Measurements from ENCODE around the gene TMPRSS11F.

Gene TMPRSS11F

GRCh38 chr4:68148800-68149685, 19.4 kb upstream of the TMPRSS11F start:
- Histone ChIP-seq H3K4me1 (ENCODE audit: insufficient read depth, low read length) (no peaks in the 10 kb centered on the region), H3K4me2 (ENCODE audit: insufficient read depth, low read length) (no peak overlapping the region), H3K27me3 (ENCODE audit: insufficient read depth, low read length, poor library complexity) (no peaks in the 10 kb centered on the region), H2AFZ (ENCODE audit: low read depth, low read length) (no peak overlapping the region), H3K9ac (ENCODE audit: low read depth, low read length) (no peak overlapping the region), H3K9me3 (ENCODE audit: insufficient read depth, low read length, severe bottlenecking) (no peaks in the 10 kb centered on the region), H3K4me3 (ENCODE audit: low read depth in 1 of 2, low read length in 2 of 2) (no peak overlapping the region), H3K36me3 (ENCODE audit: insufficient read depth, low read length) (no peaks in the 10 kb centered on the region), H3K79me2 (ENCODE audit: insufficient read depth, low read length) (no peaks in the 10 kb centered on the region), H3K27ac (ENCODE audit: low read length) (no peak overlapping the region), H4K20me1 (ENCODE audit: insufficient read depth, low read length) (no peaks in the 10 kb centered on the region)
- no peak for DNase-seq
- TF ChIP-seq CTCF (IDR thresholded peaks at IDR 0.05; ENCODE audit: borderline replicate concordance, extremely low read depth, low read length, poor library complexity, severe bottlenecking) = no peak
- no peak for TF ChIP-seq EZH2 (IDR thresholded peaks at IDR 0.05; ENCODE audit: borderline replicate concordance, low read depth, low read length, severe bottlenecking)
- no peak for ATAC-seq (ENCODE audit: insufficient read depth, low read depth)

GRCh38 chr4:68147079-68147478, 17.4 kb upstream of the TMPRSS11F start:
- no peak for ATAC-seq (ENCODE audit: insufficient read depth, low read depth)
- no peak for TF ChIP-seq EZH2 (IDR thresholded peaks at IDR 0.05; ENCODE audit: borderline replicate concordance, low read depth, low read length, severe bottlenecking)
- TF ChIP-seq CTCF (IDR thresholded peaks at IDR 0.05; ENCODE audit: borderline replicate concordance, extremely low read depth, low read length, poor library complexity, severe bottlenecking) = no peak
- Histone ChIP-seq H3K36me3 (ENCODE audit: insufficient read depth, low read length) (no peaks in the 10 kb centered on the region), H3K4me3 (ENCODE audit: low read depth in 1 of 2, low read length in 2 of 2) (no peak overlapping the region), H4K20me1 (ENCODE audit: insufficient read depth, low read length) (no peaks in the 10 kb centered on the region), H3K27ac (ENCODE audit: low read length) (no peak overlapping the region), H3K27me3 (ENCODE audit: insufficient read depth, low read length, poor library complexity) (no peaks in the 10 kb centered on the region), H3K79me2 (ENCODE audit: insufficient read depth, low read length) (no peaks in the 10 kb centered on the region), H3K9ac (ENCODE audit: low read depth, low read length) (no peak overlapping the region), H2AFZ (ENCODE audit: low read depth, low read length) (no peak overlapping the region), H3K4me2 (ENCODE audit: insufficient read depth, low read length) (no peak overlapping the region), H3K9me3 (ENCODE audit: insufficient read depth, low read length, severe bottlenecking) (no peaks in the 10 kb centered on the region), H3K4me1 (ENCODE audit: insufficient read depth, low read length) (no peaks in the 10 kb centered on the region)
- no peak for DNase-seq

GRCh38 chr4:68145261-68145660, 15.6 kb upstream of the TMPRSS11F start:
- H3K79me2 ChIP-seq (ENCODE audit: insufficient read depth, low read length) = no peaks in the 10 kb centered on the region
- H3K9me3 ChIP-seq (ENCODE audit: insufficient read depth, low read length, severe bottlenecking) = no peaks in the 10 kb centered on the region
- no peak overlapping the region for H3K9ac ChIP-seq (ENCODE audit: low read depth, low read length)
- DNase-seq = no peak
- no peak overlapping the region for H3K4me3 ChIP-seq (ENCODE audit: low read depth in 1 of 2, low read length in 2 of 2)
- no peak overlapping the region for H3K27ac ChIP-seq (ENCODE audit: low read length)
- H3K36me3 ChIP-seq (ENCODE audit: insufficient read depth, low read length) = no peaks in the 10 kb centered on the region
- no peaks in the 10 kb centered on the region for H4K20me1 ChIP-seq (ENCODE audit: insufficient read depth, low read length)
- no peak overlapping the region for H2AFZ ChIP-seq (ENCODE audit: low read depth, low read length)
- ATAC-seq (ENCODE audit: insufficient read depth, low read depth) = no peak
- H3K27me3 ChIP-seq (ENCODE audit: insufficient read depth, low read length, poor library complexity) = no peaks in the 10 kb centered on the region
- H3K4me1 ChIP-seq (ENCODE audit: insufficient read depth, low read length) = no peaks in the 10 kb centered on the region
- no peak overlapping the region for H3K4me2 ChIP-seq (ENCODE audit: insufficient read depth, low read length)
- TF ChIP-seq CTCF (IDR thresholded peaks at IDR 0.05; ENCODE audit: borderline replicate concordance, extremely low read depth, low read length, poor library complexity, severe bottlenecking) (no peak), EZH2 (IDR thresholded peaks at IDR 0.05; ENCODE audit: borderline replicate concordance, low read depth, low read length, severe bottlenecking) (no peak)
